Karpas-422 (cell line): ENCODE data around the gene TRAF3. TPM values are rescaled to one million over a fixed set of nuclear protein-coding genes. Genes with fewer than 3 reads are reported as not detected.

Experiments
- DNase-seq: peaks from one replicate; pipeline ENCODE4 v3.0.0-alpha.2; 2015
- H2AFZ ChIP-seq: fragments of 200-600 bp; sonication (generic); 2 replicates; pipeline ENCODE4 v1.6.1; 2014; ENCODE audit warnings: antibody characterized with exemption, low read length, mixed read lengths
- H3K27ac ChIP-seq: fragments of 200-600 bp; sonication (generic); 2 replicates; pipeline ENCODE4 v1.5.1; 2014; ENCODE audit warnings: mild to moderate bottlenecking, low read length, moderate library complexity
- H3K27me3 ChIP-seq: fragments of 200-600 bp; sonication (generic); 2 replicates; pipeline ENCODE4 v1.6.1; 2014; ENCODE audit warnings: low read length, mixed read lengths
- H3K36me3 ChIP-seq: fragments of 200-600 bp; sonication (generic); 2 replicates; pipeline ENCODE4 v1.6.1; 2014; ENCODE audit warnings: low read length, mixed read lengths; ENCODE audit not compliant: insufficient read depth
- H3K4me1 ChIP-seq: fragments of 200-600 bp; sonication (generic); 2 replicates; pipeline ENCODE4 v1.6.1; 2014; ENCODE audit warnings: mild to moderate bottlenecking, low read length, mixed read lengths
- H3K4me2 ChIP-seq: fragments of 200-600 bp; sonication (generic); 2 replicates; pipeline ENCODE4 v1.6.1; 2014; ENCODE audit warnings: low read length, low read depth, mild to moderate bottlenecking; ENCODE audit not compliant: poor library complexity, severe bottlenecking
- H3K4me3 ChIP-seq: fragments of 200-600 bp; sonication (generic); 2 replicates; pipeline ENCODE4 v1.5.1; 2014; ENCODE audit warnings: mild to moderate bottlenecking, antibody characterized with exemption, low read length, mixed read lengths
- H3K79me2 ChIP-seq: fragments of 200-600 bp; sonication (generic); 2 replicates; pipeline ENCODE4 v1.6.1; 2014; ENCODE audit warnings: mild to moderate bottlenecking, low read length, mixed read lengths
- H3K9ac ChIP-seq: fragments of 200-600 bp; sonication (generic); 2 replicates; pipeline ENCODE4 v1.6.0; 2014; ENCODE audit warnings: low read length
- H3K9me2 ChIP-seq: fragments of 200-600 bp; sonication (generic), shearing (Covaris generic); replicated peaks from 2 replicates; pipeline ENCODE4 v1.6.0; 2014; ENCODE audit warnings: mild to moderate bottlenecking, low read length, moderate library complexity; ENCODE audit not compliant: insufficient read depth
- H3K9me3 ChIP-seq: fragments of 300-700, 200-600 bp; sonication (generic); 2 replicates; pipeline ENCODE4 v1.6.1; 2014; ENCODE audit warnings: low read length, mixed read lengths
- H4K20me1 ChIP-seq: fragments of 200-600 bp; sonication (generic); 2 replicates; pipeline ENCODE4 v1.6.1; 2014; ENCODE audit warnings: mild to moderate bottlenecking, antibody characterized with exemption, low read length, low read depth; ENCODE audit not compliant: insufficient read depth
- total RNA-seq: library from RNA; depleted of rRNA; stranded (reverse); fragments of >200 nt; shearing (Covaris generic); gene quantifications from 2 replicates; pipeline ENCODE4 v1.2.3, GENCODE V29; 2014; ENCODE audit warnings: low replicate concordance

The TRAF3 gene
- total RNA-seq, 1 experiment from 2014 or later, result 79.1 TPM

- peaks cover 39% of the 10 kb centered on the region for H3K4me1 ChIP-seq
- peaks cover 31% of the 10 kb centered on the region for H3K36me3 ChIP-seq
- H3K9ac ChIP-seq, result no peak overlapping the region
- no peak for DNase-seq
- no peaks in the 10 kb centered on the region for H3K27me3 ChIP-seq
- no peaks in the 10 kb centered on the region for H3K9me3 ChIP-seq
- no peak overlapping the region for H2AFZ ChIP-seq
- H4K20me1 ChIP-seq, result no peaks in the 10 kb centered on the region
- H3K4me2 ChIP-seq, result no peak overlapping the region
- peaks cover 5% of the 10 kb centered on the region; the same call in 1 of the 2 replicates for H3K79me2 ChIP-seq
- no peaks in the 10 kb centered on the region for H3K9me2 ChIP-seq
- H3K27ac ChIP-seq, result peak overlapping the region; percentile 98
- H3K4me3 ChIP-seq, result no peak overlapping the region
Observed at GRCh38 chr14:102908766-102909455, 131.7 kb downstream of the TRAF3 start.

GRCh38 chr14:102909462-102909861 lies 132.2 kb downstream of the TRAF3 start:
- Histone ChIP-seq H3K79me2 (0 out of 2 replicates have a peak, but pooled peaks cover 5% of the 10 kb centered on the region), H3K36me3 (peaks cover 28% of the 10 kb centered on the region), H3K4me1 (peaks cover 45% of the 10 kb centered on the region), H3K4me2 (no peak overlapping the region), H3K27ac (peak overlapping the region; percentile 98), H3K4me3 (no peak overlapping the region), H4K20me1 (no peaks in the 10 kb centered on the region), H3K9me3 (no peaks in the 10 kb centered on the region), H3K27me3 (no peaks in the 10 kb centered on the region), H3K9ac (no peak overlapping the region), H2AFZ (no peak overlapping the region), H3K9me2 (no peaks in the 10 kb centered on the region)
- DNase-seq, result no peak

GRCh38 chr14:102909911-102910310 lies 132.7 kb downstream of the TRAF3 start:
- H3K27me3 ChIP-seq, result no peaks in the 10 kb centered on the region
- no peak overlapping the region for H2AFZ ChIP-seq
- H3K4me3 ChIP-seq, result no peak overlapping the region
- H3K4me2 ChIP-seq, result no peak overlapping the region
- H4K20me1 ChIP-seq, result no peaks in the 10 kb centered on the region
- DNase-seq, result no peak
- H3K9ac ChIP-seq, result no peak overlapping the region
- no peaks in the 10 kb centered on the region for H3K9me3 ChIP-seq
- peak overlapping the region; percentile 98 for H3K27ac ChIP-seq
- peaks cover 49% of the 10 kb centered on the region for H3K4me1 ChIP-seq
- H3K79me2 ChIP-seq, result 0 out of 2 replicates have a peak, but pooled peaks cover 5% of the 10 kb centered on the region
- H3K9me2 ChIP-seq, result no peaks in the 10 kb centered on the region
- H3K36me3 ChIP-seq, result peaks cover 28% of the 10 kb centered on the region

- Histone ChIP-seq H3K27ac (peak overlapping the region; percentile 98), H3K9ac (no peak overlapping the region), H3K79me2 (0 out of 2 replicates have a peak, but pooled peaks cover 5% of the 10 kb centered on the region), H4K20me1 (no peaks in the 10 kb centered on the region), H3K27me3 (no peaks in the 10 kb centered on the region), H3K4me1 (peaks cover 55% of the 10 kb centered on the region), H3K9me3 (no peaks in the 10 kb centered on the region), H3K9me2 (no peaks in the 10 kb centered on the region), H3K36me3 (peaks cover 24% of the 10 kb centered on the region), H3K4me3 (no peak overlapping the region), H2AFZ (no peak overlapping the region), H3K4me2 (no peak overlapping the region)
- DNase-seq, result no peak
Observed at GRCh38 chr14:102910442-102910841, 133.2 kb downstream of the TRAF3 start.

- no peak overlapping the region for H3K4me3 ChIP-seq
- no peaks in the 10 kb centered on the region for H3K9me2 ChIP-seq
- H3K27ac ChIP-seq, result peak overlapping the region; percentile 98
- H3K79me2 ChIP-seq, result 0 out of 2 replicates have a peak, but pooled peaks cover 2% of the 10 kb centered on the region
- H4K20me1 ChIP-seq, result no peaks in the 10 kb centered on the region
- no peak overlapping the region for H3K4me2 ChIP-seq
- no peak for DNase-seq
- H3K4me1 ChIP-seq, result peaks cover 66% of the 10 kb centered on the region
- peaks cover 14% of the 10 kb centered on the region for H3K36me3 ChIP-seq
- no peak overlapping the region for H3K9ac ChIP-seq
- H3K9me3 ChIP-seq, result no peaks in the 10 kb centered on the region
- no peak overlapping the region for H2AFZ ChIP-seq
- no peaks in the 10 kb centered on the region for H3K27me3 ChIP-seq
Observed at GRCh38 chr14:102911541-102911951, 134.3 kb downstream of the TRAF3 start.

- Histone ChIP-seq H3K4me3 (no peak overlapping the region), H3K4me2 (no peak overlapping the region), H3K9ac (peak overlapping the region; percentile 76; the same call in 1 of the 2 replicates), H2AFZ (no peak overlapping the region), H3K9me2 (no peaks in the 10 kb centered on the region), H4K20me1 (no peaks in the 10 kb centered on the region), H3K4me1 (peaks cover 72% of the 10 kb centered on the region), H3K79me2 (no peaks in the 10 kb centered on the region), H3K27me3 (no peaks in the 10 kb centered on the region), H3K36me3 (peaks cover 11% of the 10 kb centered on the region), H3K9me3 (no peaks in the 10 kb centered on the region), H3K27ac (peak overlapping the region; percentile 98)
- DNase-seq, result no peak
Observed at GRCh38 chr14:102911991-102912761, 134.9 kb downstream of the TRAF3 start.

- Histone ChIP-seq H3K4me3 (peak overlapping the region; percentile 51), H3K36me3 (peaks cover 6% of the 10 kb centered on the region), H3K27me3 (no peaks in the 10 kb centered on the region), H3K4me2 (peak overlapping the region; percentile 72), H3K9me3 (no peaks in the 10 kb centered on the region), H2AFZ (no peak overlapping the region), H3K27ac (peak overlapping the region; percentile 98), H3K9ac (peak overlapping the region; percentile 76), H3K79me2 (no peaks in the 10 kb centered on the region), H3K9me2 (no peaks in the 10 kb centered on the region), H4K20me1 (no peaks in the 10 kb centered on the region), H3K4me1 (peaks cover 83% of the 10 kb centered on the region)
- DNase-seq, result peak; percentile 80
Observed at GRCh38 chr14:102913341-102914211, 136.3 kb downstream of the TRAF3 start.
